Upper lobe of left lung (tissue), 6 donors: ENCODE measurements around the gene ATXN1. TPM values are rescaled to one million over a fixed set of nuclear protein-coding genes. Genes with fewer than 3 reads are reported as not detected.
A peak's percentile ranks its signal among the peaks of the same experiment; 100 is the strongest.

ENCODE experiments used
- ATAC-seq, 2 donors: fragments of 200-7000 bp; cut with Tn5 transposase; one replicate each; pipeline ENCODE4 v1.9.1; 2022; ENCODE audit warnings: mild to moderate bottlenecking in 2 of 2, moderate library complexity in 2 of 2; ENCODE audit not compliant: low FRiP score in 2 of 2
- DNase-seq, 2 donors: peaks; one replicate each; pipeline ENCODE4 v3.0.0-alpha.2; 2019 to 2020
- H3K27ac ChIP-seq, 4 donors: fragments of 200-600 bp; sonication (generic); one replicate each; pipeline ENCODE4 v1.5.1; 2016 to 2019
- H3K27me3 ChIP-seq, 4 donors: fragments of 200-600 bp; sonication (generic); one replicate each; pipeline ENCODE4 v1.5.1; 2017 to 2019
- H3K36me3 ChIP-seq, 4 donors: fragments of 200-600 bp; sonication (generic); one replicate each; pipeline ENCODE4 v1.5.1; 2016 to 2019
- H3K4me1 ChIP-seq, 4 donors: fragments of 200-600 bp; sonication (generic); one replicate each; pipeline ENCODE4 v1.5.1; 2018 to 2019
- H3K4me3 ChIP-seq, 4 donors: fragments of 200-600 bp; sonication (generic); one replicate each; pipeline ENCODE4 v1.5.1; 2017 to 2019; ENCODE audit warnings: mild to moderate bottlenecking in 2 of 4, moderate library complexity in 1 of 4
- H3K9me3 ChIP-seq, 4 donors: fragments of 200-600 bp; sonication (generic); one replicate each; pipeline ENCODE4 v1.5.1; 2018 to 2019
- CTCF ChIP-seq, 6 experiments: fragments of 450-650 bp in 4 of 6; fragments of 200-600 bp in 2 of 6; sonication (generic) in 2 of 6; IDR thresholded peaks; one replicate each; pipeline ENCODE4 v1.5.1; 2016 to 2019; ENCODE audit warnings: antibody characterized with exemption in 6 of 6
- EP300 ChIP-seq, 4 donors: sonication (generic); formaldehyde crosslinking; IDR thresholded peaks; one replicate each; pipeline ENCODE4 v1.5.1; 2017; ENCODE audit warnings: antibody characterized with exemption in 4 of 4, control low read depth in 2 of 4
- POLR2A ChIP-seq, 4 donors: fragments of 450-650 bp; IDR thresholded peaks; one replicate each; pipeline ENCODE4 v1.5.1; 2016 to 2017; ENCODE audit warnings: antibody characterized with exemption in 4 of 4, mild to moderate bottlenecking in 2 of 4
- POLR2AphosphoS5 ChIP-seq, 2 donors: sonication (generic); formaldehyde crosslinking; IDR thresholded peaks; one replicate each; pipeline ENCODE4 v1.5.1; 2017; ENCODE audit warnings: antibody characterized with exemption in 2 of 2
- WGBS, 2 donors: methylation state at CpG; one replicate each; pipeline ENCODE4 v1.1.5; 2017 to 2018; 5-methylcytosine and 5-hydroxymethylcytosine counted together
- total RNA-seq, 6 donors: library from RNA; depleted of rRNA in 4 of 6; stranded (reverse); fragments of >200 nt in 4 of 6; gene quantifications; one replicate each; pipeline versions ENCODE4 v1.1.0 to v1.2.1, GENCODE V29; 2016 to 2021
- donor health status: DM: no; HTN: no; CAD: no; lungs with moderate emphysema.
- donor health status: DM: no; HTN: yes; CAD: no; lungs with severe emphysema.

Gene ATXN1
- total RNA-seq, 6 donors from 2014 or later = 44.2 to 106 (median 71.7) TPM

GRCh38 chr6:16677458-16677857 is 83.8 kb downstream of the ATXN1 start:
- Histone ChIP-seq H3K27me3 (no peaks in the 10 kb centered on the region), H3K36me3 (peaks cover 0 to 6% (median 0%) of the 10 kb centered on the region in 4 donors), H3K9me3 (no peaks in the 10 kb centered on the region), H3K27ac (peak overlapping the region in 1 of 4 donors; percentile 16), H3K4me1 (peaks cover 19 to 41% (median 24%) of the 10 kb centered on the region in 4 donors), H3K4me3 (no peak overlapping the region)
- no peak for TF ChIP-seq POLR2A (IDR thresholded peaks at IDR 0.05)
- TF ChIP-seq POLR2AphosphoS5 (IDR thresholded peaks at IDR 0.05) = no peak
- WGBS, 2 donors = 56 to 71% methylated on average over 2 of the region's 2 CpGs
- DNase-seq (no peak), ATAC-seq (no peak)

GRCh38 chr6:16676978-16677377 is 84.3 kb downstream of the ATXN1 start:
- H3K9me3 ChIP-seq = no peaks in the 10 kb centered on the region
- H3K4me1 ChIP-seq = peaks cover 19 to 46% (median 27%) of the 10 kb centered on the region in 4 donors
- H3K27ac ChIP-seq = peak overlapping the region in 2 of 4 donors; percentile 13 to 16
- no peak overlapping the region for H3K4me3 ChIP-seq
- peak; percentile 38 to 65 for ATAC-seq
- TF ChIP-seq EP300 (IDR thresholded peaks at IDR 0.05) = peak in 1 of 4 donors; percentile 53
- no peak for TF ChIP-seq POLR2AphosphoS5 (IDR thresholded peaks at IDR 0.05)
- peaks cover 0 to 2% (median 0%) of the 10 kb centered on the region in 4 donors for H3K36me3 ChIP-seq
- no peaks in the 10 kb centered on the region for H3K27me3 ChIP-seq
- DNase-seq = no peak
- 44 to 55% methylated on average over 6 of the region's 6 CpGs for WGBS, 2 donors

GRCh38 chr6:16676376-16676775 is 84.9 kb downstream of the ATXN1 start:
- Histone ChIP-seq H3K27me3 (no peaks in the 10 kb centered on the region), H3K4me3 (no peak overlapping the region), H3K4me1 (peaks cover 22 to 48% (median 25%) of the 10 kb centered on the region in 4 donors), H3K36me3 (no peaks in the 10 kb centered on the region), H3K27ac (peak overlapping the region in 2 of 4 donors; percentile 10 to 13), H3K9me3 (no peaks in the 10 kb centered on the region)
- 62 to 64% methylated on average over 2 of the region's 2 CpGs for WGBS, 2 donors
- DNase-seq = no peak
- no peak for TF ChIP-seq POLR2AphosphoS5 (IDR thresholded peaks at IDR 0.05)
- TF ChIP-seq POLR2A (IDR thresholded peaks at IDR 0.05) = no peak
- TF ChIP-seq EP300 (IDR thresholded peaks at IDR 0.05) = no peak
- no peak for TF ChIP-seq CTCF (IDR thresholded peaks at IDR 0.05)
- no peak for ATAC-seq

- no peak for DNase-seq
- Histone ChIP-seq H3K36me3 (no peaks in the 10 kb centered on the region), H3K4me3 (no peak overlapping the region), H3K9me3 (no peaks in the 10 kb centered on the region), H3K27ac (no peak overlapping the region), H3K27me3 (no peaks in the 10 kb centered on the region), H3K4me1 (peaks cover 32 to 61% (median 36%) of the 10 kb centered on the region in 4 donors)
- no peak for TF ChIP-seq CTCF (IDR thresholded peaks at IDR 0.05)
- no peak for TF ChIP-seq POLR2A (IDR thresholded peaks at IDR 0.05)
- TF ChIP-seq EP300 (IDR thresholded peaks at IDR 0.05) = no peak
- TF ChIP-seq POLR2AphosphoS5 (IDR thresholded peaks at IDR 0.05) = no peak
- ATAC-seq = no peak
- 77 to 83% methylated on average over 4 of the region's 4 CpGs for WGBS, 2 donors
Observed at GRCh38 chr6:16674801-16675392, 86.4 kb downstream of the ATXN1 start.

GRCh38 chr6:16673011-16673797 is 88.1 kb downstream of the ATXN1 start:
- H3K36me3 ChIP-seq = no peaks in the 10 kb centered on the region
- peaks cover 32 to 70% (median 49%) of the 10 kb centered on the region in 4 donors for H3K4me1 ChIP-seq
- no peaks in the 10 kb centered on the region for H3K27me3 ChIP-seq
- TF ChIP-seq POLR2AphosphoS5 (IDR thresholded peaks at IDR 0.05) = no peak
- TF ChIP-seq POLR2A (IDR thresholded peaks at IDR 0.05) = no peak
- no peak for TF ChIP-seq CTCF (IDR thresholded peaks at IDR 0.05)
- TF ChIP-seq EP300 (IDR thresholded peaks at IDR 0.05) = no peak
- no peak overlapping the region for H3K27ac ChIP-seq
- ATAC-seq (no peak), DNase-seq (no peak)
- WGBS, 2 donors = 87 to 92% methylated on average over 9 of the region's 9 CpGs
- no peaks in the 10 kb centered on the region for H3K9me3 ChIP-seq
- no peak overlapping the region for H3K4me3 ChIP-seq
